ENCODE results near the gene PLCXD3. TPM values are rescaled to one million over a fixed set of nuclear protein-coding genes. Genes with fewer than 3 reads are reported as not detected.

Gene PLCXD3
- total RNA-seq, 1 donor from 2014 or later, result 0.52 TPM

DNA sequence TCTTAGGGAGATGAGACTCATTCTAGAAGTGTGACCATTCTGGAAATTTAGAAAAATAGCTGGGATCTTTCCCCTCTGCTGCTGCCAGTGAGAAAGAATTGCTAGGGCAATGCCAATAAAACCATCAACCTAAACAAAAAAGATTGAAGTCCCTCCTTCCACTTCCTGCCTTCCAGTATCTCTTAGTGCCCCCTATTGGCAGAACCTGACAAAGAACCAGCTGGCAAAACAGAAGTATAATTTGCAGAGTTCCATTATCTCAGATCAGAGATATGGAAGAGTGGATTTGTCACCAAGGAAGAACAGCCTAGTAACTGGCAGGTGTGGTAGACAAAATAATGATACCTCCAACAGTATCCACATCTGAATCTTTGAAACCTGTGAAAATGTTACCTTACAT lies 13.8 kb upstream of the PLCXD3 start:
- Histone ChIP-seq H3K27ac (ENCODE audit: low read depth, low read length) (no peak overlapping the region), H3K9ac (ENCODE audit: low read depth in 1 of 3, low read length in 3 of 3) (no peak overlapping the region), H3K4me3 (ENCODE audit: low read length in 3 of 3) (no peak overlapping the region), H3K4me1 (ENCODE audit: control insufficient read depth in 3 of 3, insufficient read depth in 3 of 3, low read length in 3 of 3) (no peaks in the 10 kb centered on the region), H3K27me3 (ENCODE audit: control insufficient read depth in 3 of 3, insufficient read depth in 3 of 3, low read length in 3 of 3) (no peaks in the 10 kb centered on the region), H3K9me3 (ENCODE audit: control insufficient read depth in 3 of 3, low read length in 3 of 3) (no peaks in the 10 kb centered on the region), H3K36me3 (ENCODE audit: control insufficient read depth in 3 of 3, insufficient read depth in 3 of 3, low read length in 3 of 3) (no peaks in the 10 kb centered on the region)

DNA sequence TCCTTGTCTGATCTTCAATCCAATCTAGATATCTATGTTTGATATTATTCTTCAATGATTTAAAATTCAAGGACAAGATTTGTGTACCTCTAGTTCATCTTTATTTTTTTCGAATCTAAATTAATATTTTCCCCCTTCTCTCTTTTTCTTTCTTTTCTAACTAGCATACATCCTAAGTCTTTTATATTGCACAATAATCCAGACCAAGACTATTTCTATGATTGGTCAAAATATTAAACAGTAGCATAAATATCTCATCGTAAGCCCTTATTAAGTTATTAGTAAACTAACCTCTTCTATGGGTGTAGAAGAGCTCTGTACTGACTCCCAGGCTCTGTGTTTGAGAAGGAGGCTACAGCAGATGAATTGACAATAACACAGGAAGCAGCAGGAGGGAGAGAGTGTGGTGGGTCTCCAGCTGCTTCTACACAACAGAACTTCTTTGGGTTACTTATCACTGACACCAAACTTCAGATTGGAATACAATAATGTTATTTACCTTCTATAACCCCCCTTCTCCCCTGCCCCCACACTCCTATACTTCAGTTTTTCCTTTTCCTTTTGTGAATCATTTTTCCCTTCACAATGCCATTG lies 11.9 kb upstream of the PLCXD3 start:
- Histone ChIP-seq H3K9ac (ENCODE audit: low read depth in 1 of 3, low read length in 3 of 3) (no peak overlapping the region), H3K4me3 (ENCODE audit: low read length in 3 of 3) (no peak overlapping the region), H3K27me3 (ENCODE audit: control insufficient read depth in 3 of 3, insufficient read depth in 3 of 3, low read length in 3 of 3) (no peaks in the 10 kb centered on the region), H3K36me3 (ENCODE audit: control insufficient read depth in 3 of 3, insufficient read depth in 3 of 3, low read length in 3 of 3) (no peaks in the 10 kb centered on the region), H3K9me3 (ENCODE audit: control insufficient read depth in 3 of 3, low read length in 3 of 3) (no peaks in the 10 kb centered on the region), H3K4me1 (ENCODE audit: control insufficient read depth in 3 of 3, insufficient read depth in 3 of 3, low read length in 3 of 3) (no peaks in the 10 kb centered on the region), H3K27ac (ENCODE audit: low read depth, low read length) (no peak overlapping the region)

DNA sequence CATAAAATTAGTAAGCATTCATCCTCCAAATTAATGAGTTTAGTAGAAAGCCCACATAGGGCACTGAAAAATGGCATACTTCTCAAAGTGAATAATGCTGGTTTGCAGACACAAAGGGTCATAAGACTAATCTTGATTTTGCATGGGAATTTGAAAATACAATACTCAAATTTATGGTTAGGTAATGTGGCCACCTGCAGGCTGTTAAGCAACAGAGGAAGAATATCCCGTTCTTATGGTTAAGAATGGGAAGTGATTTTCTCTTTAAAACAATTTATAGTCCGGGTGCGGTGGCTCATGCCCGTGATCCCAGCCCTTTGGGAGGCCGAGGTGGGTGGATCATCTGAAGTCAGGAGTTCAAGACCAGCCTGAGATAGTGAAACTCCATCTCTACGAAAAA lies 9.4 kb upstream of the PLCXD3 start:
- H3K4me3 ChIP-seq (ENCODE audit: low read length in 3 of 3), result no peak overlapping the region
- H3K9me3 ChIP-seq (ENCODE audit: control insufficient read depth in 3 of 3, low read length in 3 of 3), result no peaks in the 10 kb centered on the region
- no peak overlapping the region for H3K9ac ChIP-seq (ENCODE audit: low read depth in 1 of 3, low read length in 3 of 3)
- H3K27me3 ChIP-seq (ENCODE audit: control insufficient read depth in 3 of 3, insufficient read depth in 3 of 3, low read length in 3 of 3), result no peaks in the 10 kb centered on the region
- no peak overlapping the region for H3K27ac ChIP-seq (ENCODE audit: low read depth, low read length)
- no peaks in the 10 kb centered on the region for H3K4me1 ChIP-seq (ENCODE audit: control insufficient read depth in 3 of 3, insufficient read depth in 3 of 3, low read length in 3 of 3)
- no peaks in the 10 kb centered on the region for H3K36me3 ChIP-seq (ENCODE audit: control insufficient read depth in 3 of 3, insufficient read depth in 3 of 3, low read length in 3 of 3)

DNA sequence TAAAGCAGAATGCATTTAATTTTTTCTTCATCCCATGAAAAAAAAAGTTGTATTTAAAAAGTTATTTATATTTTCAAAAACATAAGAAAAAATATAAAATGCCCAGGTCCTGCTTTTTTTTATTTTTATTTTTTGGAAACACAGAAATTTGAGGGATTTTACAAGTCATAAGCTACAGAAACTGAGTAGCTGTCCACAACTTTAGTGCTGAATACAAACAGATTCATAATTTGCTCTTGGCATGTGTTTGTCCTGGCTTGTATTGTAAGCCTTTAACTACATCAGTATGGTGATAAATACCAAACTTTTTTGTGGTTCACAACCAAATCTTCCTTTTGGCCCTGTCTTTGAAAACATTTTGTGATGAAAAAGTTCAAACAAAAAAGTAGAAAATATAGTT lies 7.5 kb upstream of the PLCXD3 start:
- H3K4me1 ChIP-seq (ENCODE audit: control insufficient read depth in 3 of 3, insufficient read depth in 3 of 3, low read length in 3 of 3), result no peaks in the 10 kb centered on the region
- no peaks in the 10 kb centered on the region for H3K9me3 ChIP-seq (ENCODE audit: control insufficient read depth in 3 of 3, low read length in 3 of 3)
- no peak overlapping the region for H3K9ac ChIP-seq (ENCODE audit: low read depth in 1 of 3, low read length in 3 of 3)
- no peak overlapping the region for H3K27ac ChIP-seq (ENCODE audit: low read depth, low read length)
- no peak overlapping the region for H3K4me3 ChIP-seq (ENCODE audit: low read length in 3 of 3)
- H3K36me3 ChIP-seq (ENCODE audit: control insufficient read depth in 3 of 3, insufficient read depth in 3 of 3, low read length in 3 of 3), result no peaks in the 10 kb centered on the region
- H3K27me3 ChIP-seq (ENCODE audit: control insufficient read depth in 3 of 3, insufficient read depth in 3 of 3, low read length in 3 of 3), result no peaks in the 10 kb centered on the region

DNA sequence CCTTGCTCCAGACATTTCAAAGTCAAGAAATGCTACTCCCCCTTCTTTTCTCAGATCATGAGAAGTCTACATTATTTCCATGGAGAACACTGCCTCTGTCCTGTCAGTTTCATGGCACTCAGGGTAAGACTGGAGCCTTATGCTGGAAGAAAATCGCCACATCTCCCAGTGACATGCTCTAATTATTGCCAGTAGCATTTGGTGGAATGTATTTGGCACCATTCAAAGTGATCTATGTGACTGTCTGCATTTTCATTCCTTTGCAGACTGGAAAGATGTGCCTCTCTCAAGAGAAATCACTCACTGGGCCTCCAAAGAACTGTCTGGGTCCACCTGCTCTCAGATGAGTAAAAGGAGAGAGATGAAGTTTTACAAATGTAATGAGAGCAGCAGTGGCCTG lies 840 bp upstream of the PLCXD3 start:
- no peak overlapping the region for H3K4me3 ChIP-seq (ENCODE audit: low read length in 3 of 3)
- no peak overlapping the region for H3K9ac ChIP-seq (ENCODE audit: low read depth in 1 of 3, low read length in 3 of 3)
- H3K36me3 ChIP-seq (ENCODE audit: control insufficient read depth in 3 of 3, insufficient read depth in 3 of 3, low read length in 3 of 3), result no peaks in the 10 kb centered on the region
- no peak overlapping the region for H3K27ac ChIP-seq (ENCODE audit: low read depth, low read length)
- H3K27me3 ChIP-seq (ENCODE audit: control insufficient read depth in 3 of 3, insufficient read depth in 3 of 3, low read length in 3 of 3), result peaks cover 14 to 20% (median 17%) of the 10 kb centered on the region in 3 donors
- H3K4me1 ChIP-seq (ENCODE audit: control insufficient read depth in 3 of 3, insufficient read depth in 3 of 3, low read length in 3 of 3), result peaks cover 10 to 14% (median 10%) of the 10 kb centered on the region in 3 donors
- no peaks in the 10 kb centered on the region for H3K9me3 ChIP-seq (ENCODE audit: control insufficient read depth in 3 of 3, low read length in 3 of 3)

DNA sequence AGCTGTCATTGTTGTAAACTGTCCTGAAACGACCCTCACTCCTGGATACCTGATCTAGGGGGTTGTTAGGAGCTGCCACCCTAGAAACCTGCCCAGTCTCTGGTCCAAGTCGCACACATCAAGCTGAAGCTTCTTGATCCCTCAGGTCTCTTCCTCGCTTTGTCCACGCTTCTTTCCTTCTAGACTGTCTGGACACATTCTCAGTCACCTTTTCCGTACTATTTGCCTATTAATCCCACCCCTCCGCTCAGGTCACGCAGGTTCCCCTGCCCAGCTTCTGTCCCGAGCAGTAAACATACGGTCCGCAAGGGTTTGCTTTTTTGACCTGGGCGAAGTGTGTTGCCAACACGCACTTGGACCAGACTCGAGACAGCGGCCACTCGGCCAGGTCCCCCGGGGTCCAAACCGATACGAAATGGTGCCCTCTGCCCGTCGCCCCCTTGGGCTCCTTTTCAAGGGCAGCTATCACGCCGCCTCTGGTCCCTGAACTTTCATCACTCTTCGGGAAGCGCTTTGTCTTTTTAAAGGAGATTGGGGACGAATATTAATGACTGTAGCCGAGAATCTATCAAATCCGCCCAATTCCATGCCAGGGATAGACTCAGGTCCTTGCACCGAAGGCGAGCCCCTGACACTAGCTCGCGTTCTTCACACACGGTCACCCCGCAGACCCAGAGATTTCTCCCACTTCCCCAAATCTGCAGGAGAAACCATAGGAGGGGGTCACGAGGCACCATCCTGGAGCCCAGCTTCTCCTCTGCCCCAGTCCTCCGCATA lies 814 bp downstream of the PLCXD3 start:
- no peak overlapping the region for H3K27ac ChIP-seq (ENCODE audit: low read depth, low read length)
- peaks cover 10 to 14% (median 10%) of the 10 kb centered on the region in 3 donors for H3K4me1 ChIP-seq (ENCODE audit: control insufficient read depth in 3 of 3, insufficient read depth in 3 of 3, low read length in 3 of 3)
- peaks cover 14 to 20% (median 17%) of the 10 kb centered on the region in 3 donors for H3K27me3 ChIP-seq (ENCODE audit: control insufficient read depth in 3 of 3, insufficient read depth in 3 of 3, low read length in 3 of 3)
- H3K9ac ChIP-seq (ENCODE audit: low read depth in 1 of 3, low read length in 3 of 3), result peak overlapping the region in 1 of 3 donors; percentile 52
- no peaks in the 10 kb centered on the region for H3K36me3 ChIP-seq (ENCODE audit: control insufficient read depth in 3 of 3, insufficient read depth in 3 of 3, low read length in 3 of 3)
- no peaks in the 10 kb centered on the region for H3K9me3 ChIP-seq (ENCODE audit: control insufficient read depth in 3 of 3, low read length in 3 of 3)
- peak overlapping the region; percentile 63 to 68 (median 67) for H3K4me3 ChIP-seq (ENCODE audit: low read length in 3 of 3)

DNA sequence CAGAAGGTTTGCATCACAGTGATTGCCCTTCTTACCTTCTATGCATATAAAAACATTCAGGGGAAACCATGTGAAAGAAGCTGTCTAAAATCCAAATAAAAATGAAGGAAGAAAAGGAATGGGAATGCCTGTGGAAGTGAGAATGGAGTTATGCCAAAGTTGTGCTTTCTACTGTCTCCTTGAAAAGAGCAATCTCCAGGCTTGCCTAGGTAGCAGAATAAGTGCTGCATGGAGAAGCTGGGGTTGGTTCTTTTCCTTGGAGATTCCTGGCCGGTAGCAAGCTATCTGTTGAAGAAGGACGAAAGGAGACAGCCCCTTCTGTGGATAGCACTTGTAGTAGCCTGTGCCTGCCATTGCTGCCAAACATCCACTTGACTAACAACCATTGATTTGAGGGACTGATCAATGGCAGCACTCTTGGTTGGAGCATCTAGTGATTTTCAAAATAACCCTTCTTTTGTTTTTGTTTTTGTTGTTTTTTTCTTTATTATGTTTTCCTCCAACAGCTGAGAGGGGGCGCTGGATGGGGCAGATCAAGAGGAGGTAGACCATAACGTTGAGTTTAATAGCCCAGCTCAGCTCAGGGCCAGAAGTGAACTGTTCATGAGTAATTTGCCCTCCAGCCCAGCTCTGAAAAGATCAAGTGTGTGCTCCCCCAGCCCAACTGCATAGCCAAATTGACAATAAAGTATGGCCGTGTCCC lies 1.6 kb downstream of the PLCXD3 start:
- Histone ChIP-seq H3K4me3 (ENCODE audit: low read length in 3 of 3) (peak overlapping the region in 1 of 3 donors; percentile 63), H3K4me1 (ENCODE audit: control insufficient read depth in 3 of 3, insufficient read depth in 3 of 3, low read length in 3 of 3) (peaks cover 10 to 14% (median 10%) of the 10 kb centered on the region in 3 donors), H3K9me3 (ENCODE audit: control insufficient read depth in 3 of 3, low read length in 3 of 3) (no peaks in the 10 kb centered on the region), H3K27me3 (ENCODE audit: control insufficient read depth in 3 of 3, insufficient read depth in 3 of 3, low read length in 3 of 3) (peaks cover 14 to 20% (median 17%) of the 10 kb centered on the region in 3 donors), H3K36me3 (ENCODE audit: control insufficient read depth in 3 of 3, insufficient read depth in 3 of 3, low read length in 3 of 3) (no peaks in the 10 kb centered on the region), H3K9ac (ENCODE audit: low read depth in 1 of 3, low read length in 3 of 3) (no peak overlapping the region), H3K27ac (ENCODE audit: low read depth, low read length) (no peak overlapping the region)

DNA sequence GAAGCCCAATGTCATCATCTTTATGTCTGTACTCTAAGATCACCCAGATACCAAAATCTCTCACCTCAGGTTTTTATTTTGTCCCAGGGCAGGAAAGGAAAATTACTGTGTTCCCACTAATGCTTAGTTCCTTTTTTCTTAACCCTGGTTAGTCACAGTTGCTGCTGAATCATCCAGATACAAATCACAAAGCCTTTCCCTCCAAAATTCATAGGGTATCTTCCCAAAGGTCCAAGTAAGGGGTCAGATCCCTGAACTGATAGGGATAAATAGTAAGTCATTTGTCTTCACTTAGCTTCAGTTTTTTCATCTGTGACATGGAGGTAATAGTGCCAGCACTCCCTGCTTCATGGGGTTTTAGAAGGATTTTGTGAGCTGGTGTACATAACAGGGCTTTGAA lies 2.2 kb downstream of the PLCXD3 start:
- H3K4me1 ChIP-seq (ENCODE audit: control insufficient read depth in 3 of 3, insufficient read depth in 3 of 3, low read length in 3 of 3), result peaks cover 10 to 14% (median 10%) of the 10 kb centered on the region in 3 donors
- H3K27me3 ChIP-seq (ENCODE audit: control insufficient read depth in 3 of 3, insufficient read depth in 3 of 3, low read length in 3 of 3), result peaks cover 14 to 20% (median 17%) of the 10 kb centered on the region in 3 donors
- no peak overlapping the region for H3K9ac ChIP-seq (ENCODE audit: low read depth in 1 of 3, low read length in 3 of 3)
- H3K4me3 ChIP-seq (ENCODE audit: low read length in 3 of 3), result no peak overlapping the region
- H3K9me3 ChIP-seq (ENCODE audit: control insufficient read depth in 3 of 3, low read length in 3 of 3), result no peaks in the 10 kb centered on the region
- no peaks in the 10 kb centered on the region for H3K36me3 ChIP-seq (ENCODE audit: control insufficient read depth in 3 of 3, insufficient read depth in 3 of 3, low read length in 3 of 3)
- no peak overlapping the region for H3K27ac ChIP-seq (ENCODE audit: low read depth, low read length)

DNA sequence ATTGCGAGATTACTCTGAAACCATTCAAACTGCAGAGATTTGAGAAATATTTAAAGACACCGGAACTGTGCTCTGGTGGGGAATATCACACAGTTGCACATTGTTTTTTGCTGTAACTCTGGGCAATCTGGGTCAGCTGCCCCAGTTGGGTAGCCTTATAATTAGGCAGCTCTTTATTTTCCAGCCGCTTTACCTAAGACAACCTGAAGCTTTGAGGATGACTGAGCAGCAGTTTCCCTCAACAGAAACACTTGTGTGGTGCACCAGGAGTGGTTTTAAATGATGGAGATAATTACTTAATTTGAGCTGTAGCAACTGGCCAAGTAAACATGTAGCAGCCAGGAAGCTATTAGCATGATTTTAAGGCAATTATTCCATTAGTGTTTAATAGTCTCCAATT lies 2.9 kb downstream of the PLCXD3 start:
- no peak overlapping the region for H3K4me3 ChIP-seq (ENCODE audit: low read length in 3 of 3)
- H3K4me1 ChIP-seq (ENCODE audit: control insufficient read depth in 3 of 3, insufficient read depth in 3 of 3, low read length in 3 of 3), result peaks cover 10 to 14% (median 10%) of the 10 kb centered on the region in 3 donors
- H3K36me3 ChIP-seq (ENCODE audit: control insufficient read depth in 3 of 3, insufficient read depth in 3 of 3, low read length in 3 of 3), result no peaks in the 10 kb centered on the region
- no peaks in the 10 kb centered on the region for H3K9me3 ChIP-seq (ENCODE audit: control insufficient read depth in 3 of 3, low read length in 3 of 3)
- no peak overlapping the region for H3K27ac ChIP-seq (ENCODE audit: low read depth, low read length)
- H3K27me3 ChIP-seq (ENCODE audit: control insufficient read depth in 3 of 3, insufficient read depth in 3 of 3, low read length in 3 of 3), result peaks cover 14 to 20% (median 17%) of the 10 kb centered on the region in 3 donors
- H3K9ac ChIP-seq (ENCODE audit: low read depth in 1 of 3, low read length in 3 of 3), result no peak overlapping the region

DNA sequence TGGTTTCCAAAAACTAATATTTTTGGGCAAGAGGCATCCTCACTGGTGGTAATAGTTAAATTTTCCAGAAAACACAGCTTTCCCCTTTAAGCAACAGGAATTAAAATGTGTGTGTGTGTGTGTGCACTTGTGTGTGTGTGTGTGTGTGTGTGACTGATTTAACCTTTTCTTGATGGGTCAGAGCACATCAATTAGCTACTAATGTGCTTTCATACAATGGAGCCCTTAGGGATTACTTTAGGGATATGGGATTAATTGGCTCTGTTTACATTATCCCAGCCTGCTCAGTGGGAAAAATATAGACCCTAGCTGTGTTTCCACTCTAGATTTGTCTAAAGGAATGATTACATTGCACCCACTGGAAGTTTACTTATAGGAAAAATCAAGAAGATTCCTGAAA lies 6.5 kb downstream of the PLCXD3 start:
- Histone ChIP-seq H3K4me1 (ENCODE audit: control insufficient read depth in 3 of 3, insufficient read depth in 3 of 3, low read length in 3 of 3) (no peaks in the 10 kb centered on the region), H3K36me3 (ENCODE audit: control insufficient read depth in 3 of 3, insufficient read depth in 3 of 3, low read length in 3 of 3) (no peaks in the 10 kb centered on the region), H3K27ac (ENCODE audit: low read depth, low read length) (no peak overlapping the region), H3K4me3 (ENCODE audit: low read length in 3 of 3) (no peak overlapping the region), H3K27me3 (ENCODE audit: control insufficient read depth in 3 of 3, insufficient read depth in 3 of 3, low read length in 3 of 3) (peaks cover 0 to 2% (median 1%) of the 10 kb centered on the region in 3 donors), H3K9ac (ENCODE audit: low read depth in 1 of 3, low read length in 3 of 3) (no peak overlapping the region), H3K9me3 (ENCODE audit: control insufficient read depth in 3 of 3, low read length in 3 of 3) (no peaks in the 10 kb centered on the region)
